CD14-positive monocyte (primary cell): ENCODE results near the gene TOP2B. TPM values are rescaled to one million over a fixed set of nuclear protein-coding genes. Genes with fewer than 3 reads are reported as not detected.

Source experiments
- DNase-seq, 3 donors: peaks; one replicate each; pipeline ENCODE4 v3.0.0-alpha.2; 2011 to 2022
- H2AFZ ChIP-seq: 2 replicates; pipeline ENCODE4 v1.6.0; 2012; ENCODE audit warnings: mild to moderate bottlenecking, low read depth, low read length, inconsistent platforms; ENCODE audit not compliant: insufficient read depth, poor library complexity, severe bottlenecking
- H3K27ac ChIP-seq, 2 donors: 1 replicate in 1 of 2; 2 replicates in 1 of 2; pipeline ENCODE4 v1.5.1; 2012 to 2013; ENCODE audit warnings: low read length in 2 of 2, control low read depth in 1 of 2, inconsistent platforms in 1 of 2, low read depth in 1 of 2, mild to moderate bottlenecking in 1 of 2
- H3K27me3 ChIP-seq, 2 donors: one replicate each; pipeline versions ENCODE4 v1.6.0 to v1.6.1; 2011 to 2013; ENCODE audit warnings: low read length in 2 of 2; ENCODE audit not compliant: control insufficient read depth in 2 of 2, insufficient read depth in 2 of 2
- H3K36me3 ChIP-seq, 2 donors: replicated peaks in 1 of 2; 1 replicate in 1 of 2; 2 replicates in 1 of 2; pipeline versions ENCODE4 v1.5.1 to v1.6.1; 2012 to 2013; ENCODE audit warnings: low read length in 2 of 2, control low read depth in 1 of 2, inconsistent platforms in 1 of 2, mild to moderate bottlenecking in 1 of 2; ENCODE audit not compliant: insufficient read depth in 2 of 2, control insufficient read depth in 1 of 2
- H3K4me1 ChIP-seq, 2 donors: 1 replicate in 1 of 2; 2 replicates in 1 of 2; pipeline versions ENCODE4 v1.5.1 to v1.6.1; 2012 to 2013; ENCODE audit warnings: low read length in 2 of 2, control low read depth in 1 of 2, inconsistent platforms in 1 of 2, mild to moderate bottlenecking in 1 of 2, moderate library complexity in 1 of 2; ENCODE audit not compliant: insufficient read depth in 2 of 2, control insufficient read depth in 1 of 2
- H3K4me2 ChIP-seq: replicated peaks from 2 replicates; pipeline ENCODE3; 2012; ENCODE audit warnings: low read length, moderate library complexity, mild to moderate bottlenecking; ENCODE audit not compliant: poor library complexity, severe bottlenecking; ENCODE audit errors: extremely low read depth
- H3K4me3 ChIP-seq, 3 experiments: fragments of 200-600 bp in 1 of 3; sonication (generic) in 1 of 3; replicated peaks in 1 of 3; 1 replicate in 2 of 3; 2 replicates in 1 of 3; pipeline ENCODE4 v1.5.1; 2011 to 2013; ENCODE audit warnings: low read length in 3 of 3, mild to moderate bottlenecking in 3 of 3, control low read depth in 2 of 3, low read depth in 2 of 3, inconsistent platforms in 1 of 3, moderate library complexity in 1 of 3
- H3K79me2 ChIP-seq: 2 replicates; pipeline ENCODE4 v1.6.0; 2012; ENCODE audit warnings: mild to moderate bottlenecking, control low read depth, inconsistent platforms, low read length, moderate library complexity; ENCODE audit not compliant: insufficient read depth
- H3K9ac ChIP-seq: 2 replicates; pipeline ENCODE4 v1.6.0; 2017; ENCODE audit warnings: low read length, mild to moderate bottlenecking; ENCODE audit not compliant: insufficient read depth, poor library complexity, severe bottlenecking
- H3K9me3 ChIP-seq, 2 donors: replicated peaks in 1 of 2; 1 replicate in 1 of 2; 2 replicates in 1 of 2; pipeline versions ENCODE4 v1.5.1 to v1.6.1; 2012 to 2013; ENCODE audit warnings: low read length in 2 of 2, control low read depth in 1 of 2; ENCODE audit not compliant: control insufficient read depth in 1 of 2, insufficient read depth in 1 of 2
- H4K20me1 ChIP-seq: 2 replicates; pipeline ENCODE4 v1.6.0; 2012; ENCODE audit warnings: mild to moderate bottlenecking, low read length, control low read depth, moderate library complexity; ENCODE audit not compliant: insufficient read depth
- H3K27ac Mint-ChIP-seq, 7 donors: one replicate each; pipeline ENCODE4 v1.8.0; 2020; ENCODE audit warnings: mild to moderate bottlenecking in 7 of 7, mixed read lengths in 7 of 7, moderate library complexity in 6 of 7, inconsistent platforms in 2 of 7
- H3K27me3 Mint-ChIP-seq, 3 donors: one replicate each; pipeline ENCODE4 v1.8.0; 2021 to 2022; ENCODE audit warnings: low read depth in 3 of 3, mild to moderate bottlenecking in 3 of 3, mixed read lengths in 3 of 3, moderate library complexity in 3 of 3, inconsistent platforms in 1 of 3
- H3K36me3 Mint-ChIP-seq, 2 donors: one replicate each; pipeline ENCODE4 v1.8.0; 2020; ENCODE audit warnings: mixed read lengths in 2 of 2, inconsistent platforms in 1 of 2, mild to moderate bottlenecking in 1 of 2
- H3K4me1 Mint-ChIP-seq: one replicate; pipeline ENCODE4 v1.8.0; 2020; ENCODE audit warnings: mild to moderate bottlenecking, mixed read lengths
- H3K4me3 Mint-ChIP-seq, 2 donors: one replicate each; pipeline ENCODE4 v1.8.0; 2020; ENCODE audit warnings: mild to moderate bottlenecking in 2 of 2, mixed read lengths in 2 of 2, moderate library complexity in 1 of 2
- H3K9me3 Mint-ChIP-seq, 7 donors: one replicate each; pipeline ENCODE4 v1.8.0; 2020 to 2022; ENCODE audit warnings: mixed read lengths in 7 of 7, mild to moderate bottlenecking in 6 of 7, moderate library complexity in 6 of 7, inconsistent platforms in 2 of 7
- WGBS: methylation state at CpG from one replicate; pipeline ENCODE4 v1.1.5; 2013; ENCODE audit warnings: missing lambda C conversion rate; ENCODE audit not compliant: insufficient coverage; 5-methylcytosine and 5-hydroxymethylcytosine counted together
- intact Hi-C, 2 donors: fragments of 100-400 bp; cut with micrococcal nuclease; formaldehyde crosslinking; loops; one replicate each; pipeline versions ENCODE4 v1.15.0 to v1.15.1; 2023
- polyA plus RNA-seq, 3 donors: library from polyadenylated mRNA; depleted of rRNA in 1 of 3; unstranded in 2 of 3; stranded (reverse) in 1 of 3; fragments of 300-500 nt in 2 of 3; fragments of >200 nt in 1 of 3; fragmentation: Illumina TruSeq in 2 of 3; gene quantifications; 1 replicate in 2 of 3; 2 replicates in 1 of 3; pipeline ENCODE4 v1.2.3, GENCODE V29; 2012 to 2021
- TF ChIP-seq, protein P1 (sequence below): fragments of 200-600 bp; IDR thresholded peaks from one replicate; pipeline ENCODE4 v1.8.0; 2022; ENCODE audit warnings: antibody characterized with exemption, mild to moderate bottlenecking

Gene TOP2B
- polyA plus RNA-seq, 3 donors, result 21.4 to 27.0 (median 26.1) TPM

DNA sequence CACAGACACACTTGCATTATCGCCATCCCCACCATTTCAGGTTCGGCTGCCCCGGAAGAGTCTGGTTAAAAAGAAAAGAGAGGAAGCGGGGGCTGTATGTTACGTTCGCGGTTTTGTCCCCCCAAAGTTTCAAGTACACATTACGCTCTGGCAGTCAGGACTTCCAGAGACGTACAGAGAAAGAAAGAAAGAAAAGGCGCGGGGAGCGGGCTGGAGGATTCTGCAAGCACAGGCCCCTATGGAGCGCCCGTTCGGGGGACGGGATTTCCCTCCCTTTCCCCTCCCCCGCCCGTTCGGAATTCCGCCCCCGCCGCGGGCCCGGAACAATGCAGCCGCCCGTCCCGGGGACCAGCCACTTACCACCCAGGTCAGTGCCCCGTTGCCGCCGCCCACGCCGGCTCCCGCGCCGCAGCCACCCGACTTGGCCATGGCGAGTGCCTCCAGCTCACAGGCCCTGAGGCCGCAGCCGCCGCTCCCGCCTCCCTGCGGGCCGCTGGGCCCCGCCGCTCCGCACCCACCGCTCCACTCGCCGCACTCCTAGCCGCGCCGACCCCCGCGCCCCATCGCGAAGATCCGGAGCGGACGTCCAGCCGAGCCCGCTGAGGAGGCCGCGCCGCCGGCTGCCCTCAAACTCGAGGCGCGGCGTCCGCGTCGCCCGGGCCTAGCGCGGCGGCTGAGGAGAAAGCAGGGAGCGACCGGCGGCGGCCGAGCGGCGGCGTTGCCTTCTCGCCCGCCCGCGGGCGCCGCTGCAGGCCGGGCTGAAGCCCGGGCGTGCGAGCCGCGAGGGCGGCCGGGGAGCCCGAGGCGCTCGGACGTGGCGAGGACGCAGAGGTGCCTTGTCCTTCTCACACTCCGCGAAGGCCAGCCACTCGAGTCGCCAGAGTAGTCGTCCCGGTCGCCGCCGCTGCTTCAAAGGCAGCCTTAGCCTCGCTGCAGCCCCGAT is 567 bp downstream of the TOP2B start:
- H3K4me1 ChIP-seq, result peaks cover 23 to 50% of the 10 kb centered on the region in 2 donors

DNA sequence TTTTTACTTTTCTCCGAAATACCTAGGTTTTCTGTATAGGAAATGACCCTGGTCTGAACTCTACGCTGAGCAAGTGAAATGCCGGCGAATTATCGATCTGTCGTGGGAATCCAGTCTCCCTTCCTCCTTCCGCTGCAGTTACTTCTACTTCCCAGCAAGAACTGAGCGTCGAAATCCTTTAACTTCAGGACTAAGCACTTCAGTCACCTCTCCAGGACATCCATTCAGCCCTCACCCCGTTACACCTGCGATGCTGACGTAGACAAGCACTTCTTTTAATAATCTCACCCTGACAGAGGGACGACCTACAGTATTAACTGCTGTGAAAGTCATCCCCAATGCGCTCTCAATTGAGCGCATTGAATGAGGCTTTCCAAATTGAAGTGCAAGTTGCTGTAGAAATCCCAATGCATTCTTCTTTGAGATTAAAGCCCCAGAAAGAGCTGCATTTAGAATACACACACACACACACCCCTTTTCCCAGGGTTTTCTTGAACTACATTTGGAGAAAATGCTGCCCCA is 1.3 kb downstream of the TOP2B start:
- Histone ChIP-seq H4K20me1 (peaks cover 48% of the 10 kb centered on the region), H3K9me3 (no peaks in the 10 kb centered on the region), H3K4me1 (peaks cover 23 to 50% of the 10 kb centered on the region in 2 donors), H3K36me3 (no peaks in the 10 kb centered on the region), H3K79me2 (peaks cover 59% of the 10 kb centered on the region), H3K27me3 (no peaks in the 10 kb centered on the region), H3K4me3 (peak overlapping the region; percentile 78 to 94 (median 88)), H3K27ac (peak overlapping the region; percentile 89 to 90), H3K4me2 (peak overlapping the region; percentile 84), H2AFZ (peak overlapping the region; percentile 86), H3K9ac (peak overlapping the region; percentile 89)
- WGBS, result 2% methylated on average over 13 of the region's 15 CpGs
- Mint-ChIP-seq H3K36me3 (no peaks in the 10 kb centered on the region), H3K27me3 (no peaks in the 10 kb centered on the region), H3K27ac (peak overlapping the region; percentile 92 to 96 (median 95)), H3K4me3 (peak overlapping the region; percentile 90 to 98), H3K9me3 (no peaks in the 10 kb centered on the region), H3K4me1 (peaks cover 55% of the 10 kb centered on the region)
- intact Hi-C loops, result loop anchor here (5.0 to 10.0 kb wide), 2 partner anchors 119 to 1719 kb away; partner anchors contain the start of genes NGLY1 (in 1 of the 2) and NR1D2 (in 1 of the 2)
- TF ChIP-seq, protein P1, sequence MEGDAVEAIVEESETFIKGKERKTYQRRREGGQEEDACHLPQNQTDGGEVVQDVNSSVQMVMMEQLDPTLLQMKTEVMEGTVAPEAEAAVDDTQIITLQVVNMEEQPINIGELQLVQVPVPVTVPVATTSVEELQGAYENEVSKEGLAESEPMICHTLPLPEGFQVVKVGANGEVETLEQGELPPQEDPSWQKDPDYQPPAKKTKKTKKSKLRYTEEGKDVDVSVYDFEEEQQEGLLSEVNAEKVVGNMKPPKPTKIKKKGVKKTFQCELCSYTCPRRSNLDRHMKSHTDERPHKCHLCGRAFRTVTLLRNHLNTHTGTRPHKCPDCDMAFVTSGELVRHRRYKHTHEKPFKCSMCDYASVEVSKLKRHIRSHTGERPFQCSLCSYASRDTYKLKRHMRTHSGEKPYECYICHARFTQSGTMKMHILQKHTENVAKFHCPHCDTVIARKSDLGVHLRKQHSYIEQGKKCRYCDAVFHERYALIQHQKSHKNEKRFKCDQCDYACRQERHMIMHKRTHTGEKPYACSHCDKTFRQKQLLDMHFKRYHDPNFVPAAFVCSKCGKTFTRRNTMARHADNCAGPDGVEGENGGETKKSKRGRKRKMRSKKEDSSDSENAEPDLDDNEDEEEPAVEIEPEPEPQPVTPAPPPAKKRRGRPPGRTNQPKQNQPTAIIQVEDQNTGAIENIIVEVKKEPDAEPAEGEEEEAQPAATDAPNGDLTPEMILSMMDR, result no peak
- peak in 2 of 3 donors; percentile 29 to 37 for DNase-seq

More for the DNA sequence above, 567 bp downstream of the TOP2B start:
- Histone ChIP-seq H3K36me3 (no peaks in the 10 kb centered on the region), H2AFZ (peak overlapping the region; percentile 86), H4K20me1 (peaks cover 41% of the 10 kb centered on the region), H3K27ac (peak overlapping the region; percentile 89 to 90), H3K79me2 (peaks cover 52% of the 10 kb centered on the region), H3K4me2 (peak overlapping the region; percentile 84), H3K9me3 (no peaks in the 10 kb centered on the region), H3K4me3 (peak overlapping the region; percentile 78 to 94 (median 88)), H3K9ac (peak overlapping the region; percentile 89), H3K27me3 (no peaks in the 10 kb centered on the region)
- H3K4me1 Mint-ChIP-seq, result peaks cover 48% of the 10 kb centered on the region
- intact Hi-C loops, result loop anchor here (5.0 to 10.0 kb wide), 2 partner anchors 118 to 1719 kb away; partner anchors contain the start of genes NGLY1 (in 1 of the 2) and NR1D2 (in 1 of the 2)
- WGBS, result under 1% methylated on average over 96 of the region's 115 CpGs
- peak overlapping the region; percentile 96 to 99 (median 99) for H3K27ac Mint-ChIP-seq
- no peaks in the 10 kb centered on the region for H3K9me3 Mint-ChIP-seq
- H3K27me3 Mint-ChIP-seq, result no peaks in the 10 kb centered on the region
- TF ChIP-seq, protein P1, result no peak
- no peaks in the 10 kb centered on the region for H3K36me3 Mint-ChIP-seq
- peak overlapping the region; percentile 90 to 100 for H3K4me3 Mint-ChIP-seq
- DNase-seq, result peak in 2 of 3 donors; percentile 7 to 52
